ENCODE measurements around the gene CCDC7.
"Not testable (repeated sequence)": the region's sequence is repeated elsewhere in the genome, so short reads cannot be mapped to it uniquely, and the experiment has no call there.

The CCDC7 gene

DNA sequence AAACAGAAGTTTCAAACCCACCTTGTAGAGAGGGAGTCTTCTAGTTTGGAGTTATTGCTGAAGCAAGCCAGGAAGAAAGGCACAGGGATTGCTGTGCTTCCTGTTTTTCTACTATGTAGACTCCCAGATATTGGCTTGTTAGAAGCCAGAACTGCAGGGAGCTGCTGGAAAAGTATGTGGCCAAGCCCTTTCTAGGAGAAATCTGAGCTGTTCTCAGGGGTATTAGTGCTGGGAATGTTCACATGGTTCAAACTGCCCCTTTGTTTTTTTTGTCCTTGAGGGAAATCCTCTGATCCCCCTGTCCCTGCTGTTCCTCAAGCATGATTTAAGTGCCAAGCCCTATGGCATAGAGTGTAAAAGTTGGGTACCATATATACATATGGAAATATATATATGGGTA lies 184.0 kb downstream of the CCDC7 start:
- H3K36me3 ChIP-seq (ENCODE audit: insufficient read depth, low read length), result no peaks in the 10 kb centered on the region
- H3K79me2 ChIP-seq (ENCODE audit: insufficient read depth, low read length), result no peaks in the 10 kb centered on the region
- no peaks in the 10 kb centered on the region for H3K9me2 ChIP-seq (replicated peaks; ENCODE audit: low read depth, low read length)
- H4K20me1 ChIP-seq (ENCODE audit: insufficient read depth, low read length, poor library complexity, severe bottlenecking), result no peaks in the 10 kb centered on the region
- H3K4me1 ChIP-seq (ENCODE audit: insufficient read depth, low read length, poor library complexity, severe bottlenecking), result no peaks in the 10 kb centered on the region
- H3K27me3 ChIP-seq (ENCODE audit: insufficient read depth, low read length, poor library complexity, severe bottlenecking), result no peaks in the 10 kb centered on the region
- H3K9me3 ChIP-seq (ENCODE audit: insufficient read depth, low read depth, low read length), result no peaks in the 10 kb centered on the region; the same call in 1 of the 2 replicates
- TF ChIP-seq, protein P1, sequence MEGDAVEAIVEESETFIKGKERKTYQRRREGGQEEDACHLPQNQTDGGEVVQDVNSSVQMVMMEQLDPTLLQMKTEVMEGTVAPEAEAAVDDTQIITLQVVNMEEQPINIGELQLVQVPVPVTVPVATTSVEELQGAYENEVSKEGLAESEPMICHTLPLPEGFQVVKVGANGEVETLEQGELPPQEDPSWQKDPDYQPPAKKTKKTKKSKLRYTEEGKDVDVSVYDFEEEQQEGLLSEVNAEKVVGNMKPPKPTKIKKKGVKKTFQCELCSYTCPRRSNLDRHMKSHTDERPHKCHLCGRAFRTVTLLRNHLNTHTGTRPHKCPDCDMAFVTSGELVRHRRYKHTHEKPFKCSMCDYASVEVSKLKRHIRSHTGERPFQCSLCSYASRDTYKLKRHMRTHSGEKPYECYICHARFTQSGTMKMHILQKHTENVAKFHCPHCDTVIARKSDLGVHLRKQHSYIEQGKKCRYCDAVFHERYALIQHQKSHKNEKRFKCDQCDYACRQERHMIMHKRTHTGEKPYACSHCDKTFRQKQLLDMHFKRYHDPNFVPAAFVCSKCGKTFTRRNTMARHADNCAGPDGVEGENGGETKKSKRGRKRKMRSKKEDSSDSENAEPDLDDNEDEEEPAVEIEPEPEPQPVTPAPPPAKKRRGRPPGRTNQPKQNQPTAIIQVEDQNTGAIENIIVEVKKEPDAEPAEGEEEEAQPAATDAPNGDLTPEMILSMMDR (conservative IDR thresholded peaks at IDR 0.05; ENCODE audit: low read length), result no peak
- TF ChIP-seq EZH2phosphoT487 (IDR thresholded peaks at IDR 0.05; ENCODE audit: borderline replicate concordance), result no peak
- no peak overlapping the region for H3K9ac ChIP-seq (ENCODE audit: low read depth, low read length, poor library complexity, severe bottlenecking)
- H2AFZ ChIP-seq (ENCODE audit: low read length), result no peak overlapping the region
- H3K4me2 ChIP-seq (ENCODE audit: low read depth, low read length, poor library complexity, severe bottlenecking), result no peak overlapping the region
- H3K4me3 ChIP-seq (ENCODE audit: low read length, poor library complexity, severe bottlenecking), result no peak overlapping the region
- no peaks in the 10 kb centered on the region for H3F3A ChIP-seq (ENCODE audit: low read depth)

DNA sequence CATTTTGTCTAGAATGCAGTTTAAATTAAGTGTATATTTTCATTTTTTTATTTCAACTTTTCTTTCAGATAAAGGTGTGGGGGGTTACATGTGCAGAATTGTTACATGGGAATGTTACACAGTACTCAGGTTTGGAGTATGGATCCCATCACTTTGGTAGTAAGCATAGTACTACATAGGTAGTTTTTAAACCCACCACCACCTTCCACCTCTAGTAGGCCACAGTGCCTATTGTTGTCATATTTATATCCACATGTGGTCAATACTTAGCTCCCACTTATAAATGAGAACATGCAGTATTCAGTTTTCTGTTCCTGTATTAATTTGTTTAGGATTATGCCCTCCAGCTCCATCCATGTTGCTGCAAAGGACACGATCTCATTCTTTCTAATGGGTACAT lies 200.6 kb downstream of the CCDC7 start:
- Histone ChIP-seq H3K4me3 (ENCODE audit: low read length, poor library complexity, severe bottlenecking) (no peak overlapping the region), H3K9me2 (replicated peaks; ENCODE audit: low read depth, low read length) (no peaks in the 10 kb centered on the region), H3K4me2 (ENCODE audit: low read depth, low read length, poor library complexity, severe bottlenecking) (no peak overlapping the region), H3K9me3 (ENCODE audit: insufficient read depth, low read depth, low read length) (peaks cover 7% of the 10 kb centered on the region; the same call in 1 of the 2 replicates), H3K27me3 (ENCODE audit: insufficient read depth, low read length, poor library complexity, severe bottlenecking) (no peaks in the 10 kb centered on the region), H3F3A (ENCODE audit: low read depth) (no peaks in the 10 kb centered on the region), H2AFZ (ENCODE audit: low read length) (no peak overlapping the region), H3K79me2 (ENCODE audit: insufficient read depth, low read length) (no peaks in the 10 kb centered on the region), H4K20me1 (ENCODE audit: insufficient read depth, low read length, poor library complexity, severe bottlenecking) (no peaks in the 10 kb centered on the region), H3K36me3 (ENCODE audit: insufficient read depth, low read length) (no peaks in the 10 kb centered on the region), H3K9ac (ENCODE audit: low read depth, low read length, poor library complexity, severe bottlenecking) (no peak overlapping the region), H3K4me1 (ENCODE audit: insufficient read depth, low read length, poor library complexity, severe bottlenecking) (peaks cover 16% of the 10 kb centered on the region)
- TF ChIP-seq, protein P1 (conservative IDR thresholded peaks at IDR 0.05; ENCODE audit: low read length), result no peak
- no peak for TF ChIP-seq EZH2phosphoT487 (IDR thresholded peaks at IDR 0.05; ENCODE audit: borderline replicate concordance)

DNA sequence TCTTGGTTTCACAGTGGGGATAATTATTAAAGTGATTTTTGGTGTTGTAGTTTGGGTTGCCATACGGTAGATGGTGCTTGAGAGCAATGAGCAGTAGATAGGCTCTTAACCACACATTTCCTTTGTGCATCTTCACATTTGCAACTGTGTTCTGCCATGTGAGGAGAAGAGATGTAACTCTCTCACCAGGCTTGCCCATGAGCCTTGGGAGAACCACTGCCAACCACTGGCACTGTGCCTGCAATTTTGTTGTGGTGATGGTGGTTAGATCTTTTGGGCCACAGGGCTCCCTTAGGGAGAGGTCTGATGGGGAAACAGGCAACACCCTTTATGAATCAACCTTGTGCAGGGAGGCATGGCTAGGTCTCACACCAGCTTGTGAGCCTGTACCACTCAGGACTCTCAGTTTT lies 204.3 kb downstream of the CCDC7 start:
- H3K9me3 ChIP-seq (ENCODE audit: insufficient read depth, low read depth, low read length), result peaks cover 17% of the 10 kb centered on the region; the same call in 1 of the 2 replicates
- TF ChIP-seq, protein P1 (conservative IDR thresholded peaks at IDR 0.05; ENCODE audit: low read length), result peak; percentile 73
- TF ChIP-seq EZH2phosphoT487 (IDR thresholded peaks at IDR 0.05; ENCODE audit: borderline replicate concordance), result no peak
- H3F3A ChIP-seq (ENCODE audit: low read depth), result no peaks in the 10 kb centered on the region
- no peaks in the 10 kb centered on the region for H3K27me3 ChIP-seq (ENCODE audit: insufficient read depth, low read length, poor library complexity, severe bottlenecking)
- H3K4me3 ChIP-seq (ENCODE audit: low read length, poor library complexity, severe bottlenecking), result no peak overlapping the region
- no peak overlapping the region for H2AFZ ChIP-seq (ENCODE audit: low read length)
- no peak overlapping the region for H3K9ac ChIP-seq (ENCODE audit: low read depth, low read length, poor library complexity, severe bottlenecking)
- peaks cover 16% of the 10 kb centered on the region for H3K4me1 ChIP-seq (ENCODE audit: insufficient read depth, low read length, poor library complexity, severe bottlenecking)
- H3K36me3 ChIP-seq (ENCODE audit: insufficient read depth, low read length), result no peaks in the 10 kb centered on the region
- H3K9me2 ChIP-seq (replicated peaks; ENCODE audit: low read depth, low read length), result no peaks in the 10 kb centered on the region
- no peaks in the 10 kb centered on the region for H3K79me2 ChIP-seq (ENCODE audit: insufficient read depth, low read length)
- no peak overlapping the region for H3K4me2 ChIP-seq (ENCODE audit: low read depth, low read length, poor library complexity, severe bottlenecking)
- no peaks in the 10 kb centered on the region for H4K20me1 ChIP-seq (ENCODE audit: insufficient read depth, low read length, poor library complexity, severe bottlenecking)

DNA sequence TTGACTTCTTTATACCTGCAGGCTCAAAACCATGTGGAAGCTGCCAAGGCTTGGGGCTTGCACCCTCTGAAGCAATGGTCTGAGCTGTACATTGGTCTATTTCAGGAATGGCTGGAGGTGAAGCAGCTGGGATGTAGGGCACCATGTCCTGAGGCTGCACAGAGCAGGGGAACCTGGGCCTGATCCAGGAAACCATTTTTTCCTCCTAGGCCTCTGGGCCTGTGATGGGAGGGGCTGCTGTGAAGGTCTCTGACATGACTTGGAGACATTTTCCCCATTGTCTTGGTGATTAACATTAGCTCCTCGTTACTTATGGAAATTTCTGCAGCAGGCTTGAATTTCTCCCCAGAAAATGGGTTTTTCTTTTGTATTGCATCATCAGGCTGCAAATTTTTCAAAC lies 211.5 kb downstream of the CCDC7 start:
- not testable (repeated sequence) for H3K9ac ChIP-seq (ENCODE audit: low read depth, low read length, poor library complexity, severe bottlenecking); H3K9me2 ChIP-seq (replicated peaks; ENCODE audit: low read depth, low read length); H3K4me1 ChIP-seq (ENCODE audit: insufficient read depth, low read length, poor library complexity, severe bottlenecking); H2AFZ ChIP-seq (ENCODE audit: low read length); H4K20me1 ChIP-seq (ENCODE audit: insufficient read depth, low read length, poor library complexity, severe bottlenecking); H3K36me3 ChIP-seq (ENCODE audit: insufficient read depth, low read length); H3F3A ChIP-seq (ENCODE audit: low read depth); H3K79me2 ChIP-seq (ENCODE audit: insufficient read depth, low read length); H3K4me2 ChIP-seq (ENCODE audit: low read depth, low read length, poor library complexity, severe bottlenecking); H3K4me3 ChIP-seq (ENCODE audit: low read length, poor library complexity, severe bottlenecking); H3K27me3 ChIP-seq (ENCODE audit: insufficient read depth, low read length, poor library complexity, severe bottlenecking)
- H3K9me3 ChIP-seq (ENCODE audit: insufficient read depth, low read depth, low read length), result peaks cover 24% of the 10 kb centered on the region; the same call in 1 of the 2 replicates
